ENCODE data around the gene UBQLN4.

The UBQLN4 gene

DNA sequence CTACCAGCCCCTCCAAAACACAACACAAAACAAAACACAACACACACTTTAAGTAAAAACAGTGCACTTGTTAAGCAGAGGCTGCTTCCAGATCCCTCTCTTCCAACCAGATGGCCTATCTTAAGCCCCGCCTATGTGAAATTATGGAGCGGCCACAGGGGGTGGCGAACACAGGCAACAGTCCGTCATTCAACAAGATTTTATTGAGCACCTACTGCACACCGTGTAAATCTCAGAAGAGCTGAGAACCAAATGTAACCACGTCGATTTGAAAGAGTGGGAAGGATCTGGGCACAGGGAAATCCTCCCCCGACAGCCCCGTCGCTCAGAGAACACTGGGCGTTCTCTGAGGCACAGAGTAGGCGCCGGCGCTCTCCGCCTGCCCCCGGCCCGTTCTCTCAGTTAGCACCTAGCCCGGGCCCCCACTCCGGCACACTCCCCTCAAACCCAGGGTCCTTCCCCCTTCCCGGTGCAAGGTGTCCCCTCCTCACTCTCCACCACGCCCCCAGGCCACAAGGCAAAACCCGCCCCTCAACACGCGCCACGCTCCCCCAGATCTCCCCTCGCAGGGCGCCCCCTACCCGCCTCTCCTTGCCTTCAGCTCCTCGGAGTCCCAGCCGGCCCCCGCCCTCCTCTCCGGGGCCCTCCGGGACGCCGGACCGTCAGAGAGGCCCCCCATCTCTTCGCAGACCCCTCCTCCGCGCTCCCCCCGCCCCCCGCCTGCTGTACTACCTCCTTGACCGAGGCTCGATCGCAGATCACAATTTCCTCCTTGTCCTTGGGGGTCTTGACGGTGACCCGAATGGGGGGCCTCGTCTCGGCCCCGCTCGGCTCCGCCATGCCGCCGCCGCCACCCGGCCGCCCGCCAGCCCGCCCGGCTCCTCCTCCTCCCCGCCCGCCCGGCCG lies 483 bp downstream of the UBQLN4 start (continued):
- no peak for TF ChIP-seq ZNF138 (tag by site-specific recombination; IDR thresholded peaks at IDR 0.05; ENCODE audit: borderline replicate concordance)
- TF ChIP-seq, protein P1, sequence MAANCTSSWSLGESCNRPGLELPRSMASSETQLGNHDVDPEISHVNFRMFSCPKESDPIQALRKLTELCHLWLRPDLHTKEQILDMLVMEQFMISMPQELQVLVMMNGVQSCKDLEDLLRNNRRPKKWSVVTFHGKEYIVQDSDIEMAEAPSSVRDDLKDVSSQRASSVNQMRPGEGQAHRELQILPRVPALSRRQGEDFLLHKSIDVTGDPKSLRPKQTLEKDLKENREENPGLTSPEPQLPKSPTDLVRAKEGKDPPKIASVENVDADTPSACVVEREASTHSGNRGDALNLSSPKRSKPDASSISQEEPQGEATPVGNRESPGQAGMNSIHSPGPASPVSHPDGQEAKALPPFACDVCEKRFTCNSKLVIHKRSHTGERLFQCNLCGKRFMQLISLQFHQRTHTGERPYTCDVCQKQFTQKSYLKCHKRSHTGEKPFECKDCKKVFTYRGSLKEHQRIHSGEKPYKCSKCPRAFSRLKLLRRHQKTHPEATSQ (tag by site-specific recombination; IDR thresholded peaks at IDR 0.05), result peak; percentile 38; the same call in 1 of the 2 replicates

DNA sequence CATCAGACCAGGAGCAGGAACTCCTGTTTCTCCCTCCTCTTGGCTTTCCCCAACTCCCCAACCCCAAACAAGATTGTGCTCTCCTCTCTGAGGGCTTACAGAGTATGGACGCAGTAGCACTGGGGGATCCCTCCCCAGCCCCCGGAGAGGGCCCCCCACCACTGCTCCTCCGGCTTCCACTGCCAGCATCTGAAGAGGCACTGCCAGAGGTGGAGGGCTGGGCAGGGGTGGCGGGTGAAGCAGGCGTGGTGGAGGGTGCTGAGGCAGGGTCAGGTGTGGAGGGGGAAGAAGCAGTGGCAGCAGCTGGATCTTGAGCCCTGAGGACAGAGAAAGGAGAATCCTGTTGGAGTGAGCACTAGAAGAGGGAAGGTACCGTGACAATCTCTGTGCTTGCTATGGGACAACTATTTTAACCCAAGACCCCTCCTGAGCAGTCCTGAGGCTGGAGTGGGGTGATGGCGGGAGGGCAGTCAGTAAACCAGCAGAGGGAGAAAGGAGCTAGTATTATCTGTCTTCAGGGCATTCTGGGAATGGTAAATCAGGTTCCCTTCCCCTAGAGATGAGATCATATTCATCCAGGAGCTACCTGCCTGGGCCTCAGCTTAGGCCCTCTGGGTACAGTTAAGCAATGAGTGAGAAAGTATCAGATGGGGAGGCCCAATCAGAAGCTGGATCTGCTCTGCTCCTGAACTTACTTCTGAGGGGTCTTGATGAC lies 2.4 kb downstream of the UBQLN4 start:
- Histone ChIP-seq H3K4me3 (ENCODE audit: low read depth, low read length) (no peak overlapping the region), H3K27ac (ENCODE audit: extremely low read depth, low read depth, low read length) (no peak overlapping the region), H3K4me1 (ENCODE audit: control insufficient read depth, insufficient read depth, low read length) (no peaks in the 10 kb centered on the region), H3K36me3 (ENCODE audit: control insufficient read depth in 2 of 2, insufficient read depth in 1 of 2, low read length in 2 of 2) (peaks cover 8 to 44% of the 10 kb centered on the region in 2 experiments; a peak in 2 of 3 replicates), H3K9me3 (ENCODE audit: control insufficient read depth, insufficient read depth, low read depth, low read length) (no peaks in the 10 kb centered on the region)
- CTCF ChIA-PET, result interaction anchor here (0.5 to 1.4 kb wide), 7 partner anchors 14 to 113 kb away, joined by 3 to 5 read pairs (median 3); no protein-coding TSS in a partner anchor
- POLR2A ChIA-PET, result interaction anchor here (0.9 to 1.2 kb wide), 2 partner anchors 15 to 109 kb away, joined by 3 read pairs; no protein-coding TSS in a partner anchor
- TF ChIP-seq, protein P2, sequence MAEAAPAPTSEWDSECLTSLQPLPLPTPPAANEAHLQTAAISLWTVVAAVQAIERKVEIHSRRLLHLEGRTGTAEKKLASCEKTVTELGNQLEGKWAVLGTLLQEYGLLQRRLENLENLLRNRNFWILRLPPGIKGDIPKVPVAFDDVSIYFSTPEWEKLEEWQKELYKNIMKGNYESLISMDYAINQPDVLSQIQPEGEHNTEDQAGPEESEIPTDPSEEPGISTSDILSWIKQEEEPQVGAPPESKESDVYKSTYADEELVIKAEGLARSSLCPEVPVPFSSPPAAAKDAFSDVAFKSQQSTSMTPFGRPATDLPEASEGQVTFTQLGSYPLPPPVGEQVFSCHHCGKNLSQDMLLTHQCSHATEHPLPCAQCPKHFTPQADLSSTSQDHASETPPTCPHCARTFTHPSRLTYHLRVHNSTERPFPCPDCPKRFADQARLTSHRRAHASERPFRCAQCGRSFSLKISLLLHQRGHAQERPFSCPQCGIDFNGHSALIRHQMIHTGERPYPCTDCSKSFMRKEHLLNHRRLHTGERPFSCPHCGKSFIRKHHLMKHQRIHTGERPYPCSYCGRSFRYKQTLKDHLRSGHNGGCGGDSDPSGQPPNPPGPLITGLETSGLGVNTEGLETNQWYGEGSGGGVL (tag by site-specific recombination; IDR thresholded peaks at IDR 0.05), result peak; percentile 13; the same call in 1 of the 2 replicates
- TF ChIP-seq ZNF560 (tag by site-specific recombination; IDR thresholded peaks at IDR 0.05; ENCODE audit: borderline replicate concordance), result no peak
- TF ChIP-seq, protein P3, sequence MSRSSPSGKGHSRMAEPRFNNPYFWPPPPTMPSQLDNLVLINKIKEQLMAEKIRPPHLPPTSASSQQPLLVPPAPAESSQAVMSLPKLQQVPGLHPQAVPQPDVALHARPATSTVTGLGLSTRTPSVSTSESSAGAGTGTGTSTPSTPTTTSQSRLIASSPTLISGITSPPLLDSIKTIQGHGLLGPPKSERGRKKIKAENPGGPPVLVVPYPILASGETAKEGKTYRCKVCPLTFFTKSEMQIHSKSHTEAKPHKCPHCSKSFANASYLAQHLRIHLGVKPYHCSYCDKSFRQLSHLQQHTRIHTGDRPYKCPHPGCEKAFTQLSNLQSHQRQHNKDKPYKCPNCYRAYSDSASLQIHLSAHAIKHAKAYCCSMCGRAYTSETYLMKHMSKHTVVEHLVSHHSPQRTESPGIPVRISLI (tag by site-specific recombination; IDR thresholded peaks at IDR 0.05), result no peak

DNA sequence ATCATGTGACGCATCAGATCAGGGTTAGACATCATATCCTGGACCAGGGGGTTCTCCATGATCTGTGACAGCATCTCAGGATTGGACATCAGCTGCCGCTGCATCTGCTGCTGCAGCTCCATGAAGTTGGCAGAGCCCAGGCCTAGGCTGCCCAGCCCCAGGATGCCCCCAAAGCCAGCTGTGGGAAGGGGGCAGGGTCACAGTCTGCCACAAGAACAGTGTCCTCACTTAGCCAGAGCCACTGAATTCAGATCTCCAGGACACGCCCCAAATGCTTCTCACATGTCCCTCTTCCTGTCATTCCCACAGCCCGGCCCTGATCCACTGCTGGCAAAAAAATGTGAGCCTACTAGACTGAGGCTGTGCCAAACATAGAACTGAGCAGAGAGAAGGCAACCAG lies 3.2 kb downstream of the UBQLN4 start:
- Histone ChIP-seq H3K36me3 (ENCODE audit: control insufficient read depth in 2 of 2, insufficient read depth in 1 of 2, low read length in 2 of 2) (peaks cover 8 to 47% of the 10 kb centered on the region in 2 experiments; a peak in 2 of 3 replicates), H3K4me3 (ENCODE audit: low read depth, low read length) (no peak overlapping the region), H3K9me3 (ENCODE audit: control insufficient read depth, insufficient read depth, low read depth, low read length) (no peaks in the 10 kb centered on the region), H3K27ac (ENCODE audit: extremely low read depth, low read depth, low read length) (no peak overlapping the region), H3K4me1 (ENCODE audit: control insufficient read depth, insufficient read depth, low read length) (no peaks in the 10 kb centered on the region)
- POLR2A ChIA-PET, result no interaction called here
- CTCF ChIA-PET, result interaction anchor here (0.8 to 1.2 kb wide), 2 partner anchors 16 to 126 kb away, joined by 3 read pairs; no protein-coding TSS in a partner anchor
- TF ChIP-seq ZFP41 (tag by site-specific recombination; IDR thresholded peaks at IDR 0.05; ENCODE audit: borderline replicate concordance) (no peak), ZNF311 (tag by site-specific recombination; IDR thresholded peaks at IDR 0.05; ENCODE audit: borderline replicate concordance) (no peak), ZNF223 (tag by site-specific recombination; IDR thresholded peaks at IDR 0.05) (no peak), ZNF324 (tag by site-specific recombination; IDR thresholded peaks at IDR 0.05) (no peak), ZNF76 (tag by site-specific recombination; IDR thresholded peaks at IDR 0.05; ENCODE audit: borderline replicate concordance, low read depth) (no peak), MZF1 (tag by site-specific recombination; IDR thresholded peaks at IDR 0.05; ENCODE audit: borderline replicate concordance) (no peak)
- TF ChIP-seq, protein P4, sequence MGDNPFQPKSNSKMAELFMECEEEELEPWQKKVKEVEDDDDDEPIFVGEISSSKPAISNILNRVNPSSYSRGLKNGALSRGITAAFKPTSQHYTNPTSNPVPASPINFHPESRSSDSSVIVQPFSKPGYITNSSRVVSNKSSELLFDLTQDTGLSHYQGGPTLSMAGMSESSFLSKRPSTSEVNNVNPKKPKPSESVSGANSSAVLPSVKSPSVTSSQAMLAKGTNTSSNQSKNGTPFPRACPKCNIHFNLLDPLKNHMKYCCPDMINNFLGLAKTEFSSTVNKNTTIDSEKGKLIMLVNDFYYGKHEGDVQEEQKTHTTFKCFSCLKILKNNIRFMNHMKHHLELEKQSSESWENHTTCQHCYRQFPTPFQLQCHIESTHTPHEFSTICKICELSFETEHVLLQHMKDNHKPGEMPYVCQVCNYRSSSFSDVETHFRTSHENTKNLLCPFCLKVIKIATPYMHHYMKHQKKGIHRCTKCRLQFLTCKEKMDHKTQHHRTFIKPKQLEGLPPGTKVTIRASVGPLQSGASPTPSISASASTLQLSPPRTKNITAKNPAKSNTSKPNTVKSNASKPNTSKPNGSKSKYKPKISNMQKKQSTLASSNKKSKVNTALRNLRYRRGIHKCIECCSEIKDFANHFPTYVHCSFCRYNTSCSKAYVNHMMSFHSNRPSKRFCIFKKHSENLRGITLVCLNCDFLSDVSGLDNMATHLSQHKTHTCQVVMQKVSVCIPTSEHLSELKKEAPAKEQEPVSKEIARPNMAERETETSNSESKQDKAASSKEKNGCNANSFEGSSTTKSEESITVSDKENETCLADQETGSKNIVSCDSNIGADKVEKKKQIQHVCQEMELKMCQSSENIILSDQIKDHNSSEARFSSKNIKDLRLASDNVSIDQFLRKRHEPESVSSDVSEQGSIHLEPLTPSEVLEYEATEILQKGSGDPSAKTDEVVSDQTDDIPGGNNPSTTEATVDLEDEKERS (tag by site-specific recombination; IDR thresholded peaks at IDR 0.05), result no peak
- TF ChIP-seq, protein P5, sequence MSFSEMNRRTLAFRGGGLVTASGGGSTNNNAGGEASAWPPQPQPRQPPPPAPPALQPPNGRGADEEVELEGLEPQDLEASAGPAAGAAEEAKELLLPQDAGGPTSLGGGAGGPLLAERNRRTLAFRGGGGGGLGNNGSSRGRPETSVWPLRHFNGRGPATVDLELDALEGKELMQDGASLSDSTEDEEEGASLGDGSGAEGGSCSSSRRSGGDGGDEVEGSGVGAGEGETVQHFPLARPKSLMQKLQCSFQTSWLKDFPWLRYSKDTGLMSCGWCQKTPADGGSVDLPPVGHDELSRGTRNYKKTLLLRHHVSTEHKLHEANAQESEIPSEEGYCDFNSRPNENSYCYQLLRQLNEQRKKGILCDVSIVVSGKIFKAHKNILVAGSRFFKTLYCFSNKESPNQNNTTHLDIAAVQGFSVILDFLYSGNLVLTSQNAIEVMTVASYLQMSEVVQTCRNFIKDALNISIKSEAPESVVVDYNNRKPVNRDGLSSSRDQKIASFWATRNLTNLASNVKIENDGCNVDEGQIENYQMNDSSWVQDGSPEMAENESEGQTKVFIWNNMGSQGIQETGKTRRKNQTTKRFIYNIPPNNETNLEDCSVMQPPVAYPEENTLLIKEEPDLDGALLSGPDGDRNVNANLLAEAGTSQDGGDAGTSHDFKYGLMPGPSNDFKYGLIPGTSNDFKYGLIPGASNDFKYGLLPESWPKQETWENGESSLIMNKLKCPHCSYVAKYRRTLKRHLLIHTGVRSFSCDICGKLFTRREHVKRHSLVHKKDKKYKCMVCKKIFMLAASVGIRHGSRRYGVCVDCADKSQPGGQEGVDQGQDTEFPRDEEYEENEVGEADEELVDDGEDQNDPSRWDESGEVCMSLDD (tag by site-specific recombination; IDR thresholded peaks at IDR 0.05), result no peak
- TF ChIP-seq, protein P6, sequence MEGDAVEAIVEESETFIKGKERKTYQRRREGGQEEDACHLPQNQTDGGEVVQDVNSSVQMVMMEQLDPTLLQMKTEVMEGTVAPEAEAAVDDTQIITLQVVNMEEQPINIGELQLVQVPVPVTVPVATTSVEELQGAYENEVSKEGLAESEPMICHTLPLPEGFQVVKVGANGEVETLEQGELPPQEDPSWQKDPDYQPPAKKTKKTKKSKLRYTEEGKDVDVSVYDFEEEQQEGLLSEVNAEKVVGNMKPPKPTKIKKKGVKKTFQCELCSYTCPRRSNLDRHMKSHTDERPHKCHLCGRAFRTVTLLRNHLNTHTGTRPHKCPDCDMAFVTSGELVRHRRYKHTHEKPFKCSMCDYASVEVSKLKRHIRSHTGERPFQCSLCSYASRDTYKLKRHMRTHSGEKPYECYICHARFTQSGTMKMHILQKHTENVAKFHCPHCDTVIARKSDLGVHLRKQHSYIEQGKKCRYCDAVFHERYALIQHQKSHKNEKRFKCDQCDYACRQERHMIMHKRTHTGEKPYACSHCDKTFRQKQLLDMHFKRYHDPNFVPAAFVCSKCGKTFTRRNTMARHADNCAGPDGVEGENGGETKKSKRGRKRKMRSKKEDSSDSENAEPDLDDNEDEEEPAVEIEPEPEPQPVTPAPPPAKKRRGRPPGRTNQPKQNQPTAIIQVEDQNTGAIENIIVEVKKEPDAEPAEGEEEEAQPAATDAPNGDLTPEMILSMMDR (tag by site-specific recombination; IDR thresholded peaks at IDR 0.05), result no peak
